VCaP (cell line): ENCODE results near the gene SNX27.
"Not testable (repeated sequence)": the region's sequence is repeated elsewhere in the genome, so short reads cannot be mapped to it uniquely, and the experiment has no call there.

ENCODE experiments used
- H3K27ac ChIP-seq: fragments of 450-650 bp; 2 replicates; pipeline ENCODE4 v1.5.1; 2017
- CTCF ChIP-seq: fragments of 450-650 bp; conservative IDR thresholded peaks from 2 replicates; pipeline ENCODE4 v1.5.1; 2017; ENCODE audit warnings: mild to moderate bottlenecking, moderate library complexity

Gene SNX27

GRCh38 chr1:151584278-151584677, 27.6 kb upstream of the SNX27 start:
- TF ChIP-seq CTCF: no peak
- no peak overlapping the region for H3K27ac ChIP-seq

DNA sequence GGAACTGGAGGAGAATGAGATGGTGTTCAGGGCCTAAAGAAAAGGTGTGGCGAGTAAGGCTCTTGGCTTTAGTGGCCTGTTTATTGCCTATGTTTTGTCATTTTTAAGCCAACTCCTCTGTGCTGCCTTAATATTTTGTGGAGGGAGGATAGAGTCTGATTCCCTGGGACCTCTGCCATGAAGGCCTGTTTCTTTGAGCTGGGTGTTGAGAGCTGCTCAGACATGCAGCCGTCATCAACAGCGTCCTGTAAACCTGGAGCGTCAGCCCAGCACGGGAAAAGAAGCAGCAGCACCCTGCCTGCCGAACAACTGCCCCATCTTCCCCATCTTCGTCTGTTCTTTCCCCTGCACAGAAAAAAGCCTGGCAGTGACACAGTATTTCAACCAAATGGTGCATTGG, 27.1 kb upstream of the SNX27 start:
- no peak for TF ChIP-seq CTCF
- H3K27ac ChIP-seq: no peak overlapping the region

DNA sequence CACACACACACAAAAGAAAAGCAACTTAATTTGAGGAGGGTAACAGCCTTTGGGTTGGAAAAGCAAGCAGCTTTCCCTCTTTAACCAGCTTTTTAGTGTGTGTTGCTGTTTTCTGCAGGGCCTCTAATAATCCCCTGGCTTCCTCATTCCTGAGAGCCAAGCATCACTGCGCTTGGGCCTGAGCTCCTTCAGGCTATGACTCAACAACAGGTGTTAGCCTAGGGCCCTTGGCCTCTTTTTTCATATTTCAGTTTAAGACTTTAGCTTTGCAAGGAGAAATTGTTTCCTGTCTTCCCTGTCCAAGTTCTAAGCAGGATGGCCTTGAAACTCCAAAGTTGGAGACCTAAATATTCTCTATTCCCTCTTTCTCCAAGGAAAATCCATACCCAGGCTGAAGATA, 26.2 kb upstream of the SNX27 start:
- no peak for TF ChIP-seq CTCF

GRCh38 chr1:151590961-151591360, 20.9 kb upstream of the SNX27 start:
- H3K27ac ChIP-seq: no peak overlapping the region
- no peak for TF ChIP-seq CTCF

More for the DNA sequence above, 26.2 kb upstream of the SNX27 start:
- no peak overlapping the region for H3K27ac ChIP-seq

DNA sequence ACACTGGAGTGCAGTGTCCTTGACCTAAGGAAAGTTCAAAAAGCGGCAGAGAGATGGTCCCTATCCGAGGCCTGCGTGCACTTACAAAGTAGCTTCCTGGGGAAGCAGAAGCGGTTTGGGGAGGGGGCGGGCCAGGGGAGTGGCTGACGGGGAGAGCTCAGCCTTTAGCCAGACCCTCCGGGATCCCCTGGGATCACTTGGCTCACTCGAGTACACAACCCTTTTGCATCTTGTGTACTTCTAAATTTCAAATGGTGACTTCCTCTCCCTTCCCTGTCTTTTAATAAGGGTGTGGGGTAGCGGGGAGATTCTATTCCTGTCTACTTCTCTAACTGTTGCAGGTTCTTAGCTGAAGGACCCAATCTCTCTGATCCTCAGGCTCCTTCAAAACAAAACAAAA, 18.1 kb upstream of the SNX27 start:
- peak overlapping the region; percentile 39; the same call in 1 of the 2 replicates for H3K27ac ChIP-seq
- no peak for TF ChIP-seq CTCF

DNA sequence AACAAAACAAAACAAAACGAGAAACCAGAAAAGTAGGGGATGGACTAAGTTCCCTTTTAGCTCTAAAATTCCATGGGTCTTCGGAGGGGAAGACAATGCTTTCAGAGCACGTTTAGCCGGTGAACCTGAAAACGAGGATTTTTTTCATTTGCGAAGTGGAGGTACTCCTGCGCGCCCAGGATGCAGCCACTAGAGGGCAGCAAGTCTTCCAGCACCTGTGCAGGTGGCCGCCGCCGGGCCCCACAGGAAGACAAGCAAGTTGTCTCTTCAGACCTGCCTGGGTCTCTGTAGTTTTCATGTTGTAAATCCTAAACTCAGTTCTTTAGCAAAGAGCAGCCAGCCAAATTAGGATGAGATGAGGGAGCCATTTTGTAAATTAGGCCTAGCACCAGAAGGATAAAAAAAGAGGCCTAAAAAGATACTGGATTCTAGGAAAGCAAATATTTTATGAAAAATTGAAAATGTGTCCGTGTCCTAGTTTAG, 17.7 kb upstream of the SNX27 start:
- TF ChIP-seq CTCF: peak; percentile 99

DNA sequence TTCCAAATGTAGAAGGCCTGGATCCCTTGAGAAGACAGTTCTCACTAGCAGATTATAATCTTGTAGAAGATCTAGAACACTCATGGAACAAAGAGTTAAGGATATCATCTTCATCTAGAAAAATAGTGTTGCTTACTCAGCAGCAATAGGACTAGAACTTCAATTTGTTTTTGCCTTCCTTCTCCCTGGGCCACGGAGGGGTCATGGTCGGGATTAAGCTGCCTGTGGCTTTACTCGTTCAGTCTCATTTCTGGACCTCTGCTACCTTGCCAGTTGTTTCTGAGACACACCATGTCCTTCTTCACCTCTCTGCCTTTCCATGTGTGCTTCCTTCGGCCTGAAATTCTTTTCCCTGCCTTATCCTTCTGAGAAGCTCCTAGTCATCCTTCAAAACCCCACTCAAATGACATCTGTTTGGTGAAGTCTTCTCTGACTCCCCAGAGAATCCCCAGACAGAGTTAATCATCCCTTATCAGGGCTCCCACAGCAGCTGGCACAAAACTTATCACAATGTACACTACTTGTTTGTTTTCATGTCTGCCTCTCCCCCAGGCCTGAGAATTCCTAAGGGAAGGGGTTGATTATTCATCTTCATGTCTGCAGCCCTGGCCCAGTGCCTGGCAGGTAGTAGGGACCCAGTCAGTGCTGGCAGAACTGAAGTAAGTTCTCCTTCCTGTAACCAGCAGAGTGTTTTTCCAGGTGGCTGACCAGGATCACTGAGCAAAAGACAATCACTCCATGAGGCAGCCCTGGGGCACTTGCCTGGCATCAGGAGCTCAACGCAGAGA, 15.5 kb upstream of the SNX27 start:
- H3K27ac ChIP-seq: peak overlapping the region; percentile 12; the same call in 1 of the 2 replicates
- no peak for TF ChIP-seq CTCF

More for the DNA sequence above, 17.7 kb upstream of the SNX27 start:
- H3K27ac ChIP-seq: peak overlapping the region; percentile 39

- H3K27ac ChIP-seq: not testable (repeated sequence)
These were observed 9.3 kb upstream of the SNX27 start for GRCh38 chr1:151602550-151602949.
